Subcutaneous abdominal adipose tissue (tissue), 5 donors: ENCODE measurements around the gene PREP.

ENCODE experiments used
- H3K27ac ChIP-seq: one replicate; pipeline ENCODE4 v1.7.0; 2013; ENCODE audit warnings: low read depth, mild to moderate bottlenecking, inconsistent platforms, low read length, moderate library complexity
- H3K27me3 ChIP-seq, 5 donors: one replicate each; pipeline ENCODE4 v1.7.0; 2013; ENCODE audit warnings: low read length in 5 of 5, inconsistent platforms in 1 of 5; ENCODE audit not compliant: control insufficient read depth in 5 of 5, insufficient read depth in 4 of 5
- H3K36me3 ChIP-seq, 5 donors: one replicate each; pipeline ENCODE4 v1.7.0; 2013; ENCODE audit warnings: low read length in 5 of 5; ENCODE audit not compliant: control insufficient read depth in 5 of 5, insufficient read depth in 5 of 5
- H3K4me1 ChIP-seq, 5 donors: one replicate each; pipeline ENCODE4 v1.7.0; 2013; ENCODE audit warnings: low read length in 5 of 5, mild to moderate bottlenecking in 3 of 5, moderate library complexity in 1 of 5; ENCODE audit not compliant: control insufficient read depth in 5 of 5, insufficient read depth in 5 of 5
- H3K4me3 ChIP-seq, 5 donors: one replicate each; pipeline ENCODE4 v1.7.0; 2013; ENCODE audit warnings: low read length in 5 of 5, low read depth in 1 of 5
- H3K9ac ChIP-seq, 5 donors: one replicate each; pipeline ENCODE4 v1.7.0; 2013; ENCODE audit warnings: low read length in 5 of 5, mild to moderate bottlenecking in 4 of 5, moderate library complexity in 3 of 5
- H3K9me3 ChIP-seq, 5 donors: one replicate each; pipeline ENCODE4 v1.7.0; 2013; ENCODE audit warnings: low read length in 5 of 5; ENCODE audit not compliant: control insufficient read depth in 5 of 5
- donor health status: healthy.
- donor health status: healthy.
- donor health status: healthy.
- donor health status: healthy.
- donor health status: healthy.

The PREP gene

GRCh38 chr6:105304366-105304765 lies 98.5 kb downstream of the PREP start:
- Histone ChIP-seq H3K9ac (no peak overlapping the region), H3K4me1 (peaks cover 0 to 10% (median 7%) of the 10 kb centered on the region in 5 donors), H3K27ac (no peak overlapping the region), H3K27me3 (no peaks in the 10 kb centered on the region), H3K4me3 (no peak overlapping the region), H3K36me3 (peaks cover 5 to 31% (median 11%) of the 10 kb centered on the region in 5 donors), H3K9me3 (no peaks in the 10 kb centered on the region)

- no peaks in the 10 kb centered on the region for H3K4me1 ChIP-seq
- H3K9me3 ChIP-seq = no peaks in the 10 kb centered on the region
- H3K4me3 ChIP-seq = no peak overlapping the region
- peaks cover 12 to 38% (median 17%) of the 10 kb centered on the region in 5 donors for H3K36me3 ChIP-seq
- H3K9ac ChIP-seq = no peak overlapping the region
- no peak overlapping the region for H3K27ac ChIP-seq
- H3K27me3 ChIP-seq = no peaks in the 10 kb centered on the region
Measured at GRCh38 chr6:105302617-105303128, 100.2 kb downstream of the PREP start.

DNA sequence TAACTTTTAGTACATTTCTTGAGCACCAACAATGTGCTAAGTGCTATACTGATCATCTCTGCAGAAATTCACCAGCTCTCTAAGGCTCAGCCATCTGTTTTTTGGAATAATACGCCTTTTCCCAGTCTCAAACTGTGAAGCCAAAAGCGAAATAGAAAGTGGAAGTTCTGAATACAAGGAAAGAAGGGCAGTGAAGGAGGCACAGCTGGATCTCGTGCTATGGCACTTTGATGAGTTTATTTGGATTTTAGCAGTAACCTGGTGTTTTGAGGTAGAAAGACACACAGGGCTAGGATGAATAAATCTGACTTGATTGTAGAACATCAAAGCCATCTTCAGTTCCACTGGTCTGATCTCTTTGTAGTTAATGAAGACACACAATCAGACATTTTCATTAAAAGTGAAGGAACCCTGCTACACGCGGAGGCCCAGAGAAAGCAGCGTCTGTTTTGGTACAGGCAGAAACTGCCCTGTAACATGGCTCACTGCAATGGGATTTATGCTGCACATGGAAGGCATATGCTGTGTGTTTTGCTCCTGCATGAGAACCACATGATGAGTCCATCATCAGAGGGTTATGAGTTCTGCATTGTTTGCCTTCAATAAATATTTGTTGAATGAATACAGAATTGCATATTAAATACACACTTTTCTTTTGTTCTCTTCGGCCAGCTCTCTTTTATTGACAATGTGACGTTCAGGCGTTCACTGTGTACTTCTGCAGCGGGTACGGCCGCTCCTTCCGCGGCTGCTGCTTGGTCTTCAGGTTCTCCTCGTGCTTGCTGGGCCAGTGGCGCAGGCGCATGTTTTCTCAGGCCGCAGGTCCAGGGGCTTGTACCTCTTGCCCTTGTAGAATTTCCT lies 100.9 kb downstream of the PREP start:
- no peaks in the 10 kb centered on the region for H3K4me1 ChIP-seq
- no peak overlapping the region for H3K27ac ChIP-seq
- H3K9ac ChIP-seq = no peak overlapping the region
- no peaks in the 10 kb centered on the region for H3K27me3 ChIP-seq
- H3K9me3 ChIP-seq = no peaks in the 10 kb centered on the region
- H3K4me3 ChIP-seq = no peak overlapping the region
- H3K36me3 ChIP-seq = peaks cover 12 to 33% (median 16%) of the 10 kb centered on the region in 5 donors

GRCh38 chr6:105301072-105301503 lies 101.8 kb downstream of the PREP start:
- Histone ChIP-seq H3K27ac (no peak overlapping the region), H3K27me3 (no peaks in the 10 kb centered on the region), H3K36me3 (peaks cover 11 to 25% (median 14%) of the 10 kb centered on the region in 5 donors), H3K9me3 (no peaks in the 10 kb centered on the region), H3K9ac (no peak overlapping the region), H3K4me1 (no peaks in the 10 kb centered on the region), H3K4me3 (no peak overlapping the region)

DNA sequence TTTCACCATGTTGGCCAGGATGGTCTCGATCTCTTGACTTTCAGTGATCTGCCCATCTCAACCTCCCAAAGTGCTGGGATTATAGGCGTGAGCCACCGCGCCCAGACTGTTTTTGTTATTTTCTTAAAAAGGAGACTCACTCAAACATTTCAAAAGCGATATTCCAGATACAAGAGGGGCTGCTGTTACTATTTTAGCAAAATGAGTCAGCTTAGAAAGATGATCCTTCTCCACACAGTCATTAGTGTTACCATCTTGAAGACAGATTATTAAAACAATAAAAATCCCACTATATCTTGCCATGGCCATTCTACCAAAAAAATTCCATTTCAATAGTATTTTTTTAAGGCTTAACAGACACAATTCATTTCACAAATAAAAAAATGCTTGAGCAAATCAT lies 102.8 kb downstream of the PREP start:
- H3K4me1 ChIP-seq = no peaks in the 10 kb centered on the region
- H3K27me3 ChIP-seq = no peaks in the 10 kb centered on the region
- peaks cover 11 to 24% (median 14%) of the 10 kb centered on the region in 5 donors for H3K36me3 ChIP-seq
- no peak overlapping the region for H3K4me3 ChIP-seq
- no peaks in the 10 kb centered on the region for H3K9me3 ChIP-seq
- H3K27ac ChIP-seq = no peak overlapping the region
- no peak overlapping the region for H3K9ac ChIP-seq

DNA sequence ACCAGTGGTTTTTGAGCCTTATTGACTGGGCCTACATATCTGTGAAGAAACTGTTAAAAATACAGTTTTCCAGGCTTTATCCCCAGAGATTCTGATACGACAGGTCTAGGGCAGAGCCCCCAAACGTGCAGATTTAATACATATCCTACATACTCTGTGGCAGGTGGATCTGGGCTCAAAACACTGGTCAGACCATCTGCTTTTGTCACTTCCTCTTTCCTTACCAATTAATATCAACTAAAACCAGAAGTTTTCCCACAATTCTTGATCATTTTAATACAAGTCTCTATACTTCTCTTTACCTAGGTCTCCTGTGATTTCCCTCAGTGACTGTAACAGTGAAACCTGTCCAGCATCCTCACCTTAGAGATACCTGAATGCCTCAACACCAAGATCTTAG lies 108.8 kb downstream of the PREP start:
- Histone ChIP-seq H3K4me3 (no peak overlapping the region), H3K9ac (no peak overlapping the region), H3K36me3 (peaks cover 3 to 15% (median 7%) of the 10 kb centered on the region in 5 donors), H3K27ac (no peak overlapping the region), H3K9me3 (no peaks in the 10 kb centered on the region), H3K4me1 (no peaks in the 10 kb centered on the region), H3K27me3 (no peaks in the 10 kb centered on the region)

DNA sequence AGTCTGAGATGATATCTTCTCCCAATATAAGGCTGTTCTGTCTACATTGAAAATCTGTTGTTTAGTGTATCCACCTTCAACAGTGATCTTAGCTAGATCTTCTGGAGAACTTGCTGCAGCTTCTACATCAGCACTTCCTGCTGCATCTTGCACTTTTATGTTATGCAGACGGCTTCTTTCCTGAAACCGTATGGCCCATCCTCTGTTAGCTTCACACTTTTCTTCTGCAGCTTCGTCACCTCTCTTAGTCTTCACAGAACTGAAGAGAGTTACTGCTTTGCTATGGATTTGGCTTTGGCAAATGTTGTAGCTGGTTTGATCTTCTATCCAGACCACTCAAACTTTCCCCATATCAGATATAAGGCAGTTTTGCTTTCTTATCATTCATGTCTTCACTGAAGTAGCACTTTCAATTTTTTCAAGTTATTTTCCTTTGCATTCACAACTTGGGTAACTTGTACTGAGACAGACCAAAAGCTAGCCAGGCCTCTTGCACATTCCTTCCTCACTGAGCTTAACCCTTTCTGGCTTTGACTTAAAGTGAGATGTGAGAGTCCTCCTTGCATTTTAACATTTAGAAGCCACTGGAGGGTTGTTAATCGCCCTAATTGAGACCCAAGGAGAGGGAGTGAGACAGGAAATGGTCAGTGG lies 110.1 kb downstream of the PREP start:
- peaks cover 4 to 18% (median 9%) of the 10 kb centered on the region in 5 donors for H3K36me3 ChIP-seq
- no peaks in the 10 kb centered on the region for H3K9me3 ChIP-seq
- no peak overlapping the region for H3K4me3 ChIP-seq
- H3K27me3 ChIP-seq = no peaks in the 10 kb centered on the region
- H3K9ac ChIP-seq = no peak overlapping the region
- no peak overlapping the region for H3K27ac ChIP-seq
- no peaks in the 10 kb centered on the region for H3K4me1 ChIP-seq

GRCh38 chr6:105291525-105291924 lies 111.4 kb downstream of the PREP start:
- H3K27ac ChIP-seq = no peak overlapping the region
- no peaks in the 10 kb centered on the region for H3K4me1 ChIP-seq
- no peak overlapping the region for H3K4me3 ChIP-seq
- peaks cover 6 to 19% (median 12%) of the 10 kb centered on the region in 5 donors for H3K36me3 ChIP-seq
- no peak overlapping the region for H3K9ac ChIP-seq
- no peaks in the 10 kb centered on the region for H3K27me3 ChIP-seq
- H3K9me3 ChIP-seq = no peaks in the 10 kb centered on the region

DNA sequence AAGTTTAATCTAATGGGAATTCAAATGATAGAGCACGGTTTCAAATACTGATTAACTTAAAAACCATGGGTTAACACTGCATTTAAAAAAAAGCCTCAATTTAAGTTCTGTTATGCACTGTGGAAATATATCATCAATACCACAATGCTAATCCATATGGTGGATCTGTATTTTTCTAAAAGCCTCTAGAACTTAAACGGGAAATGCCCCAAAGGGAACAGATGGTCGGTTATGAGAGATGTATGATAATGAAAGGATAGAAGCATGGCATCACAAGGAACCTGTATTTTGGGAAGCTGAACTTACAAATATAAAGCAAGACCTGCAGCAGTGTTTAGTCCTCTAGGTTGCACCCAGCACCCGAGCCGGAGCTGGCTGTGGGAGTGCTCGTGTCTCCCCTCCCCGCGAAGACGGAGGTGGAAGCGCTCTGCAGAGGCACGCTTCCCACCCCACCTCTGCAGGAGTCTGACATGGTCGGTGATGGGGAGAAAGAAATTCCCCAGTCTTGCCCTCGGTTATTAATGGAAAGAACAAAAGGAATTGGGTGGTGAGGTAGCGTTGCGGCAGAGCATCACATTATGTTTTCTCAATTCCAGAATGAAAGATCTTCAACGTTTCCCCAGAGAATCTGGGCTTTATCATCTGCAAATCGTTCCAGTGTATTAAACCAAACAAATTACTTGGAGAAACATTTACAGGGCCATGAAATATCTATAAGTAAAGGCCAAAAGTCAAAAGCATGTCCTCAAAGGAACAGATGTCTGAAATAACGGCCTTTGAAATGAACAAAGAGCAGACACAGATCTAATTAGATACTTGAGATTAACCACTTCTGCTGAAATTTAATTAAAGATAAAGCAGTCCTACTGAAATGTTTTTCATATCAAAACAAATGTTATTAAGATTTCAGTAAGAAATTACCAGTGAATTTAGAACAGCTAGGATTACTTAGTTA lies 120.0 kb downstream of the PREP start:
- Histone ChIP-seq H3K9ac (no peak overlapping the region), H3K36me3 (peaks cover 29 to 68% (median 45%) of the 10 kb centered on the region in 5 donors), H3K9me3 (no peaks in the 10 kb centered on the region), H3K27me3 (no peaks in the 10 kb centered on the region), H3K27ac (no peak overlapping the region), H3K4me1 (peaks cover 0 to 8% (median 0%) of the 10 kb centered on the region in 5 donors), H3K4me3 (no peak overlapping the region)
